ENCODE measurements around the gene CD24.

Gene CD24

GRCh38 chr6:106959985-106960384 lies 14.5 kb downstream of the CD24 start:
- DNase-seq (ENCODE audit: extremely low read depth, low read depth): no peak
- TF ChIP-seq CTCF (IDR thresholded peaks at IDR 0.05; ENCODE audit: low read depth, low read length): no peak

- TF ChIP-seq CTCF (IDR thresholded peaks at IDR 0.05; ENCODE audit: low read depth, low read length): no peak
- DNase-seq (ENCODE audit: extremely low read depth, low read depth): no peak
These were observed 34.7 kb downstream of the CD24 start for GRCh38 chr6:106939848-106940247.

DNA sequence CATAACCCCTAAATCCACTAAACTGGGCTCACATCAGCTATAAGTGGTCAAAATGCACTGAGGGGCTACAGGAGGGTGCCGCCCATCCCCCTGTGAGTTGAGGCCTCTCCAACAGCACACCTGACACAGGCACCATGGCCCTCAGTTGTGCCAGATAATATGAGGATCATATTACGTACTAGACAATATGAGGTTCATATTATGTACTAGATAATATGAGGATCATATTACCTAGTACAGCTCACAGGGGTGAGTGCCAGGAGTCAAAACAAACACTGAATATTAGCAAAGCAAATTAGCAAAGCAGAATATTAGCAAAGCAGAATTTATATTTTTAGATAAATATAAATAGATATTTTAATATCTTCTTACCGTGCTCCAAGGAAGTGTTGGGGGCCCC lies 35.3 kb downstream of the CD24 start:
- no peak for DNase-seq (ENCODE audit: extremely low read depth, low read depth)

DNA sequence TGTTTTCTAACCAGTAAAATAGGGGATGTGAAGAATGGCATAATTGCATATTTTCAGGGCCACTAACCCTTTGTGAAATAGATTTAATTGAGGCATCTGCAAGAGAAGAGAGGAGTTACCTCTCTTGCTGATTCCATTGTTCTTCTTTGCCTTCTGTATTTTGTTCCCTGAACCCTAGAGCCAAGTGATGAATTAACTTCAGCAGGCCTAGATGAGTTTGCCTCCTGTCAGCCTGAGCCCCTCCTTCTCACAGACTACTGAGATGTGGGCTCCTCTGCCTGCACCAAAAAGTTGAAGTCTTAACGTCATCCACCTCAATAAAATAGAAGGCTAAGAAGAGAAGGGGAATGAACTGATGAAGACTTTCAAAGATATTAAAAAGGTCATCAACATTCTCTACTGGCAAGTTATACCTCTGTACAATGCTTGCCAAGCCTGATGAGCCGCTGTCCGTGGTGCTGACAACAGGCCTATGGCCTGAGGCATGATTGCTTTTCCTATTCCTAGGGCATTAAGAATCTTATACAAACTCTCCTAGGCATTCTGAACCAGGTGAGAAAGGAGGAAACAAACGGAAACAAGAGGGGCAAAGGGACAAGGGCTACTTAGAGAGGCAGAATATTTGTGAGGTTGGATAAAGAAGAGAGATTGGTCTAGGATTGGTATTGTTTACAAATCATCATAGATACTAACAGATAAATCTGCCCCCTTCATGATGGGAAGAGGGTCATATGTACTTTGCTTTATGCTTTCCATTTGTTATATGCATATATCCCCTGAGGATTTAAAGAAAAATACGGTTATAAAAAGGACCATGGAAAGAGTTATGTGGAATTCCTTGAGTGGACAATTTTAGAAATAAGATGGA lies 46.8 kb downstream of the CD24 start:
- no peak for DNase-seq (ENCODE audit: extremely low read depth, low read depth)
- no peak for TF ChIP-seq CTCF (IDR thresholded peaks at IDR 0.05; ENCODE audit: low read depth, low read length)

More for the DNA sequence above, 35.3 kb downstream of the CD24 start:
- no peak for TF ChIP-seq CTCF (IDR thresholded peaks at IDR 0.05; ENCODE audit: low read depth, low read length)

DNA sequence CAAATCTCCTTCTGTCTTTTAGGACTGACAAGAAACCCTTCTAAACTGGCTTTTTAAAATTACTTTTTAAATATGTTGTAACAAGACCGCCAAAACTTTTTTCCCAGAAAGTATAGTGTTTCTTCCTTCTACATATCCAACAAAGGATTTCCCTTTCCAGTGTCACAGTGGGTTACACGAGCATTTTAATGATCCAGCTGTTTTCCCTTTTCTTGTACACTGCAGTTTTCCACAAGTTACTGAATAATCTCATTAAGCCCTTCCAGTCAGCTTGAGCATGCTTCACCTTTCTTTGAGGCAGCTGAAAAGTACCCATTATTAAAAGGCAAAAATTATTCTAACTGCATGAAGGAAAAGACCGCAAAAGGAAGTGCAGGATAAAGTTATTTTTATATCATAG lies 48.6 kb downstream of the CD24 start:
- no peak for DNase-seq (ENCODE audit: extremely low read depth, low read depth)
- TF ChIP-seq CTCF (IDR thresholded peaks at IDR 0.05; ENCODE audit: low read depth, low read length): no peak

GRCh38 chr6:106924694-106925523 lies 49.6 kb downstream of the CD24 start:
- no peak for DNase-seq (ENCODE audit: extremely low read depth, low read depth)
- no peak for TF ChIP-seq CTCF (IDR thresholded peaks at IDR 0.05; ENCODE audit: low read depth, low read length)

GRCh38 chr6:106922626-106923025 lies 51.9 kb downstream of the CD24 start:
- TF ChIP-seq CTCF (IDR thresholded peaks at IDR 0.05; ENCODE audit: low read depth, low read length): no peak
- DNase-seq (ENCODE audit: extremely low read depth, low read depth): no peak
